H9 (cell line): ENCODE data around the gene HYI. TPM values are rescaled to one million over a fixed set of nuclear protein-coding genes. Genes with fewer than 3 reads are reported as not detected.

Experiments used
- DNase-seq: peaks from one replicate; pipeline ENCODE4 v3.0.0-alpha.2; 2017
- H2AFZ ChIP-seq: one replicate; pipeline ENCODE4 v1.6.1; 2013; ENCODE audit warnings: mild to moderate bottlenecking, low read length, control low read depth, moderate library complexity
- H2AK5ac ChIP-seq: 2 replicates; pipeline ENCODE4 v1.6.1; 2013; ENCODE audit warnings: low read length, control low read depth, mixed read lengths; ENCODE audit not compliant: insufficient read length
- H2BK120ac ChIP-seq: one replicate; pipeline ENCODE4 v1.6.1; 2013; ENCODE audit warnings: low read depth, mild to moderate bottlenecking, low read length, control low read depth, inconsistent platforms; ENCODE audit not compliant: poor library complexity, severe bottlenecking
- H2BK12ac ChIP-seq: 2 replicates; pipeline ENCODE4 v1.6.1; 2013; ENCODE audit warnings: low read length, control low read depth, mixed read lengths, low read depth; ENCODE audit not compliant: insufficient read length
- H2BK15ac ChIP-seq: 2 replicates; pipeline ENCODE4 v1.6.1; 2013; ENCODE audit warnings: low read depth, low read length, control low read depth
- H2BK20ac ChIP-seq: one replicate; pipeline ENCODE4 v1.6.1; 2013; ENCODE audit warnings: low read depth, mild to moderate bottlenecking, low read length, control low read depth, inconsistent platforms; ENCODE audit not compliant: poor library complexity, severe bottlenecking
- H2BK5ac ChIP-seq: 2 replicates; pipeline ENCODE4 v1.6.1; 2013; ENCODE audit warnings: low read length, control low read depth, mixed read lengths; ENCODE audit not compliant: insufficient read length
- H3K14ac ChIP-seq: 2 replicates; pipeline ENCODE4 v1.6.1; 2013; ENCODE audit warnings: low read length, control low read depth; ENCODE audit not compliant: insufficient read depth
- H3K18ac ChIP-seq: 2 replicates; pipeline ENCODE4 v1.6.1; 2013; ENCODE audit warnings: low read depth, mild to moderate bottlenecking, mixed read lengths, low read length, control low read depth; ENCODE audit not compliant: insufficient read length
- H3K23ac ChIP-seq: 2 replicates; pipeline ENCODE4 v1.6.1; 2013; ENCODE audit warnings: low read length, control low read depth, mixed read lengths, low read depth; ENCODE audit not compliant: insufficient read length
- H3K23me2 ChIP-seq: 2 replicates; pipeline ENCODE4 v1.6.1; 2013; ENCODE audit warnings: low read depth, mild to moderate bottlenecking, mixed read lengths, low read length, control low read depth; ENCODE audit not compliant: insufficient read length, poor library complexity, severe bottlenecking
- H3K27ac ChIP-seq: 2 replicates; pipeline ENCODE4 v1.5.1; 2013; ENCODE audit warnings: low read length, control low read depth, mixed read lengths, low read depth; ENCODE audit not compliant: insufficient read length
- H3K27me3 ChIP-seq: 2 replicates; pipeline ENCODE4 v1.6.1; 2013; ENCODE audit warnings: low read length, control low read depth, inconsistent platforms; ENCODE audit not compliant: insufficient read depth
- H3K4ac ChIP-seq: 2 replicates; pipeline ENCODE4 v1.6.1; 2013; ENCODE audit warnings: low read depth, mild to moderate bottlenecking, control low read depth, inconsistent platforms, low read length, moderate library complexity
- H3K4me1 ChIP-seq: 2 replicates; pipeline ENCODE4 v1.6.1; 2013; ENCODE audit warnings: low read length, control low read depth, inconsistent platforms; ENCODE audit not compliant: insufficient read depth
- H3K4me2 ChIP-seq: 2 replicates; pipeline ENCODE4 v1.6.1; 2013; ENCODE audit warnings: low read length, control low read depth, mixed read lengths; ENCODE audit not compliant: insufficient read length, insufficient read depth
- H3K56ac ChIP-seq: 2 replicates; pipeline ENCODE4 v1.6.1; 2013; ENCODE audit warnings: low read depth, mild to moderate bottlenecking, mixed read lengths, low read length, control low read depth; ENCODE audit not compliant: insufficient read length
- H3K79me1 ChIP-seq: 2 replicates; pipeline ENCODE4 v1.6.1; 2013; ENCODE audit warnings: low read depth, mild to moderate bottlenecking, moderate library complexity, low read length, control low read depth, inconsistent platforms; ENCODE audit not compliant: insufficient read depth, poor library complexity, severe bottlenecking
- H3K79me2 ChIP-seq: 2 replicates; pipeline ENCODE4 v1.6.1; 2013; ENCODE audit warnings: low read length, control low read depth, inconsistent platforms; ENCODE audit not compliant: insufficient read depth
- H3K9ac ChIP-seq: 2 replicates; pipeline ENCODE4 v1.6.1; 2013; ENCODE audit warnings: low read length, control low read depth, mixed read lengths; ENCODE audit not compliant: insufficient read length; ENCODE audit errors: extremely low read depth
- H3K9me3 ChIP-seq: one replicate; pipeline ENCODE4 v1.6.1; 2013; ENCODE audit warnings: low read depth, low read length, inconsistent platforms; ENCODE audit not compliant: control insufficient read depth
- H3T11ph ChIP-seq: one replicate; pipeline ENCODE4 v1.6.1; 2013; ENCODE audit warnings: mild to moderate bottlenecking, low read length, control low read depth, inconsistent platforms
- H4K20me1 ChIP-seq: one replicate; pipeline ENCODE4 v1.6.1; 2013; ENCODE audit not compliant: control insufficient read depth, insufficient read length, insufficient read depth
- H4K5ac ChIP-seq: 2 replicates; pipeline ENCODE4 v1.6.1; 2013; ENCODE audit warnings: low read depth, mild to moderate bottlenecking, mixed read lengths, low read length, control low read depth; ENCODE audit not compliant: insufficient read length
- H4K8ac ChIP-seq: replicated peaks from 2 replicates; pipeline ENCODE4 v1.6.1; 2013; ENCODE audit warnings: low read length, control low read depth, mixed read lengths, low read depth; ENCODE audit not compliant: insufficient read length
- H4K91ac ChIP-seq: 2 replicates; pipeline ENCODE4 v1.6.1; 2013; ENCODE audit warnings: low read depth, mild to moderate bottlenecking, moderate library complexity, mixed read lengths, low read length, control low read depth; ENCODE audit not compliant: insufficient read length
- H3K27ac Mint-ChIP-seq, 3 experiments: 2 replicates in 2 of 3; 3 replicates in 1 of 3; pipeline ENCODE4 v1.8.0; 2020 to 2021; ENCODE audit warnings: mixed read lengths in 3 of 3, mild to moderate bottlenecking in 1 of 3, moderate library complexity in 1 of 3
- H3K27me3 Mint-ChIP-seq: 2 replicates; pipeline ENCODE4 v1.8.0; 2021; ENCODE audit warnings: low read depth, mild to moderate bottlenecking, moderate library complexity, mixed read lengths
- H3K36me3 Mint-ChIP-seq, 3 experiments: 2 replicates in 2 of 3; 3 replicates in 1 of 3; pipeline ENCODE4 v1.8.0; 2020 to 2021; ENCODE audit warnings: low read depth in 3 of 3, mixed read lengths in 3 of 3; ENCODE audit not compliant: insufficient read depth in 1 of 3
- H3K4me1 Mint-ChIP-seq, 2 experiments: 2 replicates each; pipeline ENCODE4 v1.8.0; 2020; ENCODE audit warnings: mixed read lengths in 2 of 2
- H3K4me3 Mint-ChIP-seq, 2 experiments: 2 replicates in 1 of 2; 3 replicates in 1 of 2; pipeline ENCODE4 v1.8.0; 2020 to 2021; ENCODE audit warnings: mild to moderate bottlenecking in 2 of 2, mixed read lengths in 2 of 2, moderate library complexity in 1 of 2
- H3K9me3 Mint-ChIP-seq, 2 experiments: 2 replicates in 1 of 2; 3 replicates in 1 of 2; pipeline ENCODE4 v1.8.0; 2020; ENCODE audit warnings: mild to moderate bottlenecking in 2 of 2, mixed read lengths in 2 of 2, moderate library complexity in 1 of 2
- WGBS: extraction: QIAGEN DNeasy Blood & Tissue Kit; methylation state at CpG from one replicate; pipeline ENCODE4 v1.1.7; 2013; ENCODE audit warnings: missing lambda C conversion rate, low lambda C conversion rate, mixed read lengths; ENCODE audit not compliant: insufficient read length; ENCODE audit errors: extremely low coverage; 5-methylcytosine and 5-hydroxymethylcytosine counted together
- total RNA-seq: library from RNA; stranded (reverse); gene quantifications from 2 replicates; pipeline ENCODE4 v1.2.1, GENCODE V29; 2021
- TF ChIP-seq, protein P1 (sequence below): fragments of 200-600 bp; sonication (generic); conservative IDR thresholded peaks from 3 replicates; pipeline ENCODE4 v1.8.0; 2021; ENCODE audit warnings: antibody characterized with exemption, mild to moderate bottlenecking

The HYI gene
- total RNA-seq, 1 experiment from 2014 or later, result 16.1 TPM

DNA sequence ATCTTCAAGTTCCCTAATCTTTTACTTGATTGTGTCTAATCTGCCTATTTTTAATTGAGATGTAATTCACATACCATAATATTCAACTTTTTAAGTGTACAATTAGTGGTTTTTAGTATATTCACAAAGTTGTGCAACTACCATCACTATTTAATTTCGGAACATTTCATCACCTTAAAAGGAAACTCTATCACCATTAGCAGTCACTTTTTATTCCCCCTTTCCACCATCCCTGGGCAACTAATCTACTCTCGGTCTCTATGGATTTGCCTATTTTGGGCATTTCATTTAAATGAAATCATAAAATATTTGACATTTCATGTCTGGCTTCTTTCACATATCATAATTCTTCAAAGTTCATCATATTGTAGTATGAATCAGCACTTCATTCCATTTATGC, 30.6 kb upstream of the HYI start:
- Mint-ChIP-seq H3K9me3 (peaks cover 12 to 13% of the 10 kb centered on the region in 2 experiments; a peak in 4 of 5 replicates), H3K36me3 (peaks cover 0 to 9% (median 0%) of the 10 kb centered on the region in 3 experiments; a peak in 4 of 7 replicates), H3K4me3 (no peak overlapping the region), H3K27ac (no peak overlapping the region), H3K27me3 (no peaks in the 10 kb centered on the region; the same call in 1 of the 2 replicates), H3K4me1 (no peaks in the 10 kb centered on the region)
- H3K4ac ChIP-seq, result no peak overlapping the region
- no peak overlapping the region for H2BK20ac ChIP-seq
- DNase-seq, result no peak
- H2AFZ ChIP-seq, result no peak overlapping the region
- H3K9ac ChIP-seq, result no peak overlapping the region
- H4K91ac ChIP-seq, result no peak overlapping the region
- no peaks in the 10 kb centered on the region for H3K79me2 ChIP-seq
- no peak overlapping the region for H2BK5ac ChIP-seq
- no peak overlapping the region for H4K8ac ChIP-seq
- no peak overlapping the region for H4K5ac ChIP-seq
- no peak overlapping the region for H2BK12ac ChIP-seq
- no peak overlapping the region for H3K14ac ChIP-seq
- no peak overlapping the region for H3K23ac ChIP-seq
- no peak overlapping the region for H3K4me2 ChIP-seq
- H2AK5ac ChIP-seq, result no peak overlapping the region
- no peak overlapping the region for H2BK120ac ChIP-seq
- no peak overlapping the region for H3T11ph ChIP-seq
- H3K56ac ChIP-seq, result no peak overlapping the region
- H3K27me3 ChIP-seq, result no peaks in the 10 kb centered on the region
- no peak overlapping the region for H3K18ac ChIP-seq
- H4K20me1 ChIP-seq, result no peaks in the 10 kb centered on the region
- no peaks in the 10 kb centered on the region for H3K4me1 ChIP-seq
- no peaks in the 10 kb centered on the region for H3K79me1 ChIP-seq
- H3K23me2 ChIP-seq, result no peaks in the 10 kb centered on the region
- no peaks in the 10 kb centered on the region for H3K9me3 ChIP-seq
- WGBS, result no CpG with 5 or more reads among the region's 2 CpGs
- TF ChIP-seq, protein P1, sequence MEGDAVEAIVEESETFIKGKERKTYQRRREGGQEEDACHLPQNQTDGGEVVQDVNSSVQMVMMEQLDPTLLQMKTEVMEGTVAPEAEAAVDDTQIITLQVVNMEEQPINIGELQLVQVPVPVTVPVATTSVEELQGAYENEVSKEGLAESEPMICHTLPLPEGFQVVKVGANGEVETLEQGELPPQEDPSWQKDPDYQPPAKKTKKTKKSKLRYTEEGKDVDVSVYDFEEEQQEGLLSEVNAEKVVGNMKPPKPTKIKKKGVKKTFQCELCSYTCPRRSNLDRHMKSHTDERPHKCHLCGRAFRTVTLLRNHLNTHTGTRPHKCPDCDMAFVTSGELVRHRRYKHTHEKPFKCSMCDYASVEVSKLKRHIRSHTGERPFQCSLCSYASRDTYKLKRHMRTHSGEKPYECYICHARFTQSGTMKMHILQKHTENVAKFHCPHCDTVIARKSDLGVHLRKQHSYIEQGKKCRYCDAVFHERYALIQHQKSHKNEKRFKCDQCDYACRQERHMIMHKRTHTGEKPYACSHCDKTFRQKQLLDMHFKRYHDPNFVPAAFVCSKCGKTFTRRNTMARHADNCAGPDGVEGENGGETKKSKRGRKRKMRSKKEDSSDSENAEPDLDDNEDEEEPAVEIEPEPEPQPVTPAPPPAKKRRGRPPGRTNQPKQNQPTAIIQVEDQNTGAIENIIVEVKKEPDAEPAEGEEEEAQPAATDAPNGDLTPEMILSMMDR, result no peak
- H3K27ac ChIP-seq, result no peak overlapping the region
- H2BK15ac ChIP-seq, result no peak overlapping the region
